ENCODE data around the gene PRDM16. TPM values are rescaled to one million over a fixed set of nuclear protein-coding genes. Genes with fewer than 3 reads are reported as not detected.

Gene PRDM16
- total and polyA plus RNA-seq, 2 experiments from 2014 or later, result 0.14 to 0.16 TPM

DNA sequence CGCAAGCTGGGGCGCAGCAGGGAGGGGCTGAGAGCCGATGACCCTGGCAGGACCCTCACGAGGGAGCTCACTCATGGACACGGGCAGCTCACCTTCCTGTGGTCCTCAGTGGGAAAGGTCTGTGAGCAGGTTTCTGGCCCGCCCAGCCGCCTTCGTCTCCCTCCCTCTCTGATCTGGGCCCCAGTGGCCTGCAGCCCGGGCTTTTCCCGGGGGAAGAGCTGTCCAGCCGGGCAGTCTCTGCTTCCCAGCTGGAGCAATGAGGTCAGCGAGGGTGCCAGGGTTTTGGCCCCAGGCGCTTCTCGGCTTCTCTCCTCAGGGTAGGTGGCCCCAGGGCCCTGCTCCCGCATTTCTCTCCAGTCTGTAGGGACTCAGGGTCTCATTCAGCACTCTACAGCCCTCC lies 363.3 kb downstream of the PRDM16 start:
- H3K4me1 ChIP-seq (ENCODE audit: insufficient read depth), result no peaks in the 10 kb centered on the region
- TF ChIP-seq NANOG (IDR thresholded peaks at IDR 0.05; ENCODE audit: borderline replicate concordance) (no peak), ZNF331 (CRISPR knock-in tag; IDR thresholded peaks at IDR 0.05; ENCODE audit: low read depth) (no peak), ZNF114 (CRISPR knock-in tag; IDR thresholded peaks at IDR 0.05) (no peak), JUNB (IDR thresholded peaks at IDR 0.05; ENCODE audit: unreplicated experiment) (no peak), CREB1 (CRISPR knock-in tag; IDR thresholded peaks at IDR 0.05; ENCODE audit: low read depth) (no peak), EZH2 (IDR thresholded peaks at IDR 0.05; ENCODE audit: low read depth, unreplicated experiment) (no peak), STAT1 (IDR thresholded peaks at IDR 0.05; ENCODE audit: unreplicated experiment) (no peak), EZH2phosphoT487 (IDR thresholded peaks at IDR 0.05; ENCODE audit: unreplicated experiment) (no peak), POLR2AphosphoS5 (IDR thresholded peaks at IDR 0.05; ENCODE audit: low read depth) (no peak)
- TF ChIP-seq, protein P1, sequence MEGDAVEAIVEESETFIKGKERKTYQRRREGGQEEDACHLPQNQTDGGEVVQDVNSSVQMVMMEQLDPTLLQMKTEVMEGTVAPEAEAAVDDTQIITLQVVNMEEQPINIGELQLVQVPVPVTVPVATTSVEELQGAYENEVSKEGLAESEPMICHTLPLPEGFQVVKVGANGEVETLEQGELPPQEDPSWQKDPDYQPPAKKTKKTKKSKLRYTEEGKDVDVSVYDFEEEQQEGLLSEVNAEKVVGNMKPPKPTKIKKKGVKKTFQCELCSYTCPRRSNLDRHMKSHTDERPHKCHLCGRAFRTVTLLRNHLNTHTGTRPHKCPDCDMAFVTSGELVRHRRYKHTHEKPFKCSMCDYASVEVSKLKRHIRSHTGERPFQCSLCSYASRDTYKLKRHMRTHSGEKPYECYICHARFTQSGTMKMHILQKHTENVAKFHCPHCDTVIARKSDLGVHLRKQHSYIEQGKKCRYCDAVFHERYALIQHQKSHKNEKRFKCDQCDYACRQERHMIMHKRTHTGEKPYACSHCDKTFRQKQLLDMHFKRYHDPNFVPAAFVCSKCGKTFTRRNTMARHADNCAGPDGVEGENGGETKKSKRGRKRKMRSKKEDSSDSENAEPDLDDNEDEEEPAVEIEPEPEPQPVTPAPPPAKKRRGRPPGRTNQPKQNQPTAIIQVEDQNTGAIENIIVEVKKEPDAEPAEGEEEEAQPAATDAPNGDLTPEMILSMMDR (conservative IDR thresholded peaks at IDR 0.05; ENCODE audit: low read depth in 2 of 2), result no peak
- TF ChIP-seq, protein P2, sequence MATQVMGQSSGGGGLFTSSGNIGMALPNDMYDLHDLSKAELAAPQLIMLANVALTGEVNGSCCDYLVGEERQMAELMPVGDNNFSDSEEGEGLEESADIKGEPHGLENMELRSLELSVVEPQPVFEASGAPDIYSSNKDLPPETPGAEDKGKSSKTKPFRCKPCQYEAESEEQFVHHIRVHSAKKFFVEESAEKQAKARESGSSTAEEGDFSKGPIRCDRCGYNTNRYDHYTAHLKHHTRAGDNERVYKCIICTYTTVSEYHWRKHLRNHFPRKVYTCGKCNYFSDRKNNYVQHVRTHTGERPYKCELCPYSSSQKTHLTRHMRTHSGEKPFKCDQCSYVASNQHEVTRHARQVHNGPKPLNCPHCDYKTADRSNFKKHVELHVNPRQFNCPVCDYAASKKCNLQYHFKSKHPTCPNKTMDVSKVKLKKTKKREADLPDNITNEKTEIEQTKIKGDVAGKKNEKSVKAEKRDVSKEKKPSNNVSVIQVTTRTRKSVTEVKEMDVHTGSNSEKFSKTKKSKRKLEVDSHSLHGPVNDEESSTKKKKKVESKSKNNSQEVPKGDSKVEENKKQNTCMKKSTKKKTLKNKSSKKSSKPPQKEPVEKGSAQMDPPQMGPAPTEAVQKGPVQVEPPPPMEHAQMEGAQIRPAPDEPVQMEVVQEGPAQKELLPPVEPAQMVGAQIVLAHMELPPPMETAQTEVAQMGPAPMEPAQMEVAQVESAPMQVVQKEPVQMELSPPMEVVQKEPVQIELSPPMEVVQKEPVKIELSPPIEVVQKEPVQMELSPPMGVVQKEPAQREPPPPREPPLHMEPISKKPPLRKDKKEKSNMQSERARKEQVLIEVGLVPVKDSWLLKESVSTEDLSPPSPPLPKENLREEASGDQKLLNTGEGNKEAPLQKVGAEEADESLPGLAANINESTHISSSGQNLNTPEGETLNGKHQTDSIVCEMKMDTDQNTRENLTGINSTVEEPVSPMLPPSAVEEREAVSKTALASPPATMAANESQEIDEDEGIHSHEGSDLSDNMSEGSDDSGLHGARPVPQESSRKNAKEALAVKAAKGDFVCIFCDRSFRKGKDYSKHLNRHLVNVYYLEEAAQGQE (IDR thresholded peaks at IDR 0.05; ENCODE audit: unreplicated experiment), result no peak
- TF ChIP-seq, protein P3, sequence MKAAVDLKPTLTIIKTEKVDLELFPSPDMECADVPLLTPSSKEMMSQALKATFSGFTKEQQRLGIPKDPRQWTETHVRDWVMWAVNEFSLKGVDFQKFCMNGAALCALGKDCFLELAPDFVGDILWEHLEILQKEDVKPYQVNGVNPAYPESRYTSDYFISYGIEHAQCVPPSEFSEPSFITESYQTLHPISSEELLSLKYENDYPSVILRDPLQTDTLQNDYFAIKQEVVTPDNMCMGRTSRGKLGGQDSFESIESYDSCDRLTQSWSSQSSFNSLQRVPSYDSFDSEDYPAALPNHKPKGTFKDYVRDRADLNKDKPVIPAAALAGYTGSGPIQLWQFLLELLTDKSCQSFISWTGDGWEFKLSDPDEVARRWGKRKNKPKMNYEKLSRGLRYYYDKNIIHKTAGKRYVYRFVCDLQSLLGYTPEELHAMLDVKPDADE (IDR thresholded peaks at IDR 0.05), result no peak
- TF ChIP-seq, protein P4, sequence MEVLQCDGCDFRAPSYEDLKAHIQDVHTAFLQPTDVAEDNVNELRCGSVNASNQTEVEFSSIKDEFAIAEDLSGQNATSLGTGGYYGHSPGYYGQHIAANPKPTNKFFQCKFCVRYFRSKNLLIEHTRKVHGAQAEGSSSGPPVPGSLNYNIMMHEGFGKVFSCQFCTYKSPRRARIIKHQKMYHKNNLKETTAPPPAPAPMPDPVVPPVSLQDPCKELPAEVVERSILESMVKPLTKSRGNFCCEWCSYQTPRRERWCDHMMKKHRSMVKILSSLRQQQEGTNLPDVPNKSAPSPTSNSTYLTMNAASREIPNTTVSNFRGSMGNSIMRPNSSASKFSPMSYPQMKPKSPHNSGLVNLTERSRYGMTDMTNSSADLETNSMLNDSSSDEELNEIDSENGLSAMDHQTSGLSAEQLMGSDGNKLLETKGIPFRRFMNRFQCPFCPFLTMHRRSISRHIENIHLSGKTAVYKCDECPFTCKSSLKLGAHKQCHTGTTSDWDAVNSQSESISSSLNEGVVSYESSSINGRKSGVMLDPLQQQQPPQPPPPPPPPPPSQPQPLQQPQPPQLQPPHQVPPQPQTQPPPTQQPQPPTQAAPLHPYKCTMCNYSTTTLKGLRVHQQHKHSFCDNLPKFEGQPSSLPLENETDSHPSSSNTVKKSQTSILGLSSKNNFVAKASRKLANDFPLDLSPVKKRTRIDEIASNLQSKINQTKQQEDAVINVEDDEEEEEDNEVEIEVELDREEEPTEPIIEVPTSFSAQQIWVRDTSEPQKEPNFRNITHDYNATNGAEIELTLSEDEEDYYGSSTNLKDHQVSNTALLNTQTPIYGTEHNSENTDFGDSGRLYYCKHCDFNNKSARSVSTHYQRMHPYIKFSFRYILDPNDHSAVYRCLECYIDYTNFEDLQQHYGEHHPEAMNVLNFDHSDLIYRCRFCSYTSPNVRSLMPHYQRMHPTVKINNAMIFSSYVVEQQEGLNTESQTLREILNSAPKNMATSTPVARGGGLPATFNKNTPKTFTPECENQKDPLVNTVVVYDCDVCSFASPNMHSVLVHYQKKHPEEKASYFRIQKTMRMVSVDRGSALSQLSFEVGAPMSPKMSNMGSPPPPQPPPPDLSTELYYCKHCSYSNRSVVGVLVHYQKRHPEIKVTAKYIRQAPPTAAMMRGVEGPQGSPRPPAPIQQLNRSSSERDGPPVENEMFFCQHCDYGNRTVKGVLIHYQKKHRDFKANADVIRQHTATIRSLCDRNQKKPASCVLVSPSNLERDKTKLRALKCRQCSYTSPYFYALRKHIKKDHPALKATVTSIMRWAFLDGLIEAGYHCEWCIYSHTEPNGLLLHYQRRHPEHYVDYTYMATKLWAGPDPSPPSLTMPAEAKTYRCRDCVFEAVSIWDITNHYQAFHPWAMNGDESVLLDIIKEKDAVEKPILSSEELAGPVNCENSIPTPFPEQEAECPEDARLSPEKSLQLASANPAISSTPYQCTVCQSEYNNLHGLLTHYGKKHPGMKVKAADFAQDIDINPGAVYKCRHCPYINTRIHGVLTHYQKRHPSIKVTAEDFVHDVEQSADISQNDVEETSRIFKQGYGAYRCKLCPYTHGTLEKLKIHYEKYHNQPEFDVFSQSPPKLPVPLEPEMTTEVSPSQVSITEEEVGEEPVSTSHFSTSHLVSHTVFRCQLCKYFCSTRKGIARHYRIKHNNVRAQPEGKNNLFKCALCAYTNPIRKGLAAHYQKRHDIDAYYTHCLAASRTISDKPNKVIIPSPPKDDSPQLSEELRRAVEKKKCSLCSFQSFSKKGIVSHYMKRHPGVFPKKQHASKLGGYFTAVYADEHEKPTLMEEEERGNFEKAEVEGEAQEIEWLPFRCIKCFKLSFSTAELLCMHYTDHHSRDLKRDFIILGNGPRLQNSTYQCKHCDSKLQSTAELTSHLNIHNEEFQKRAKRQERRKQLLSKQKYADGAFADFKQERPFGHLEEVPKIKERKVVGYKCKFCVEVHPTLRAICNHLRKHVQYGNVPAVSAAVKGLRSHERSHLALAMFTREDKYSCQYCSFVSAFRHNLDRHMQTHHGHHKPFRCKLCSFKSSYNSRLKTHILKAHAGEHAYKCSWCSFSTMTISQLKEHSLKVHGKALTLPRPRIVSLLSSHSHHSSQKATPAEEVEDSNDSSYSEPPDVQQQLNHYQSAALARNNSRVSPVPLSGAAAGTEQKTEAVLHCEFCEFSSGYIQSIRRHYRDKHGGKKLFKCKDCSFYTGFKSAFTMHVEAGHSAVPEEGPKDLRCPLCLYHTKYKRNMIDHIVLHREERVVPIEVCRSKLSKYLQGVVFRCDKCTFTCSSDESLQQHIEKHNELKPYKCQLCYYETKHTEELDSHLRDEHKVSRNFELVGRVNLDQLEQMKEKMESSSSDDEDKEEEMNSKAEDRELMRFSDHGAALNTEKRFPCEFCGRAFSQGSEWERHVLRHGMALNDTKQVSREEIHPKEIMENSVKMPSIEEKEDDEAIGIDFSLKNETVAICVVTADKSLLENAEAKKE (CRISPR knock-in tag; IDR thresholded peaks at IDR 0.05), result no peak
- Mint-ChIP-seq H3K36me3 (ENCODE audit: low read depth) (no peaks in the 10 kb centered on the region), H3K4me3 (no peak overlapping the region; the same call in 2 of the 3 replicates), H3K4me1 (peaks cover 8% of the 10 kb centered on the region; the same call in 2 of the 3 replicates), H3K27me3 (ENCODE audit: insufficient read depth, low read depth, poor library complexity) (peaks cover 7% of the 10 kb centered on the region), H3K9me3 (no peaks in the 10 kb centered on the region), H3K27ac (no peak overlapping the region)
- no peak overlapping the region for H3K4me2 ChIP-seq
- H3K9me2 ChIP-seq (ENCODE audit: insufficient read depth), result no peaks in the 10 kb centered on the region
- H3K4me3 ChIP-seq, result no peak overlapping the region
- ATAC-seq (no peak), DNase-seq (ENCODE audit: low spot score) (no peak)
- no peaks in the 10 kb centered on the region for H4K20me1 ChIP-seq (replicated peaks; ENCODE audit: insufficient read depth)
- H2AFZ ChIP-seq, result no peak overlapping the region
- no peaks in the 10 kb centered on the region for H3K79me2 ChIP-seq (replicated peaks; ENCODE audit: insufficient read depth)
- H3K36me3 ChIP-seq (ENCODE audit: insufficient read depth), result no peaks in the 10 kb centered on the region
- H3F3A ChIP-seq (replicated peaks; ENCODE audit: low read depth), result no peaks in the 10 kb centered on the region
- H3K27me3 ChIP-seq (ENCODE audit: insufficient read depth), result no peaks in the 10 kb centered on the region
- H3K27ac ChIP-seq (ENCODE audit: low read depth), result no peak overlapping the region

All from GM23338 (cell line).